ENCODE data around the gene FGF7. TPM values are rescaled to one million over a fixed set of nuclear protein-coding genes. Genes with fewer than 3 reads are reported as not detected.

Gene FGF7
- polyA plus RNA-seq, 1 donor from 2014 or later: 0.04 TPM

DNA sequence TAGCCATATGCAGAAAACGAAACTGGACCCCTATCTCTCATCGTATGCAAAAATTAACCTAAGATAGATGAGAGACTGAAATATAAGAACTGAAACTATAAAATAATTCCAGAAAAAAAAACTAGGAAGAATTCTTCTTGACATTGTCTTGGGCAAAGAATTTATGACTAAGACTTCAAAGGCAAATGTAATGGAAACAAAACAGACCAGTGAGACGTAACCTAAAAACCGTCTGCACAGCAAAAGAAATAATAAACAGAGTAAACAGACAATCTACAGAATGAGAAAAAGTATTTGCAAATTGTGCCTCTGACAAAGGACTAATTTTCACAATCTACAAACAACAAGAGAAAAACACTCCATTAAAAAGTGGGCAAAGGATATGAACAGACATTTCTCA, 105.2 kb downstream of the FGF7 start:
- no peak overlapping the region for H3K27ac ChIP-seq (ENCODE audit: low read length)
- H2AFZ ChIP-seq (ENCODE audit: low read depth, low read length): no peak overlapping the region
- no peak overlapping the region for H3K4me2 ChIP-seq (ENCODE audit: low read length)
- H3K79me2 ChIP-seq (replicated peaks; ENCODE audit: insufficient read depth, low read length): no peaks in the 10 kb centered on the region
- H3K9me2 ChIP-seq (ENCODE audit: insufficient read depth, low read length): no peaks in the 10 kb centered on the region
- H3F3A ChIP-seq (ENCODE audit: insufficient read depth, low read length, poor library complexity, severe bottlenecking): no peaks in the 10 kb centered on the region
- H3K36me3 ChIP-seq (ENCODE audit: insufficient read depth, low read length): no peaks in the 10 kb centered on the region
- no peaks in the 10 kb centered on the region for H3K27me3 ChIP-seq (ENCODE audit: insufficient read depth, low read depth, low read length)
- no peak overlapping the region for H3K4me3 ChIP-seq (ENCODE audit: low read length)
- H4K20me1 ChIP-seq (ENCODE audit: insufficient read depth): no peaks in the 10 kb centered on the region
- H3K9me3 ChIP-seq (ENCODE audit: low read length): no peaks in the 10 kb centered on the region
- H3K9ac ChIP-seq (ENCODE audit: low read length): no peak overlapping the region
- TF ChIP-seq TAF1 (IDR thresholded peaks at IDR 0.05; ENCODE audit: low read depth) (no peak), SMC3 (conservative IDR thresholded peaks at IDR 0.05; ENCODE audit: poor library complexity) (no peak), CTCF (IDR thresholded peaks at IDR 0.05; ENCODE audit: poor library complexity, severe bottlenecking) (no peak), EP300 (conservative IDR thresholded peaks at IDR 0.05; ENCODE audit: poor library complexity, severe bottlenecking) (no peak), POLR2AphosphoS5 (IDR thresholded peaks at IDR 0.05) (no peak), RAD21 (conservative IDR thresholded peaks at IDR 0.05) (no peak), MXI1 (conservative IDR thresholded peaks at IDR 0.05; ENCODE audit: poor library complexity, severe bottlenecking) (no peak), EZH2 (IDR thresholded peaks at IDR 0.05; ENCODE audit: borderline replicate concordance, insufficient read depth, low read length, poor library complexity, severe bottlenecking) (no peak)
- TF ChIP-seq, protein P1, sequence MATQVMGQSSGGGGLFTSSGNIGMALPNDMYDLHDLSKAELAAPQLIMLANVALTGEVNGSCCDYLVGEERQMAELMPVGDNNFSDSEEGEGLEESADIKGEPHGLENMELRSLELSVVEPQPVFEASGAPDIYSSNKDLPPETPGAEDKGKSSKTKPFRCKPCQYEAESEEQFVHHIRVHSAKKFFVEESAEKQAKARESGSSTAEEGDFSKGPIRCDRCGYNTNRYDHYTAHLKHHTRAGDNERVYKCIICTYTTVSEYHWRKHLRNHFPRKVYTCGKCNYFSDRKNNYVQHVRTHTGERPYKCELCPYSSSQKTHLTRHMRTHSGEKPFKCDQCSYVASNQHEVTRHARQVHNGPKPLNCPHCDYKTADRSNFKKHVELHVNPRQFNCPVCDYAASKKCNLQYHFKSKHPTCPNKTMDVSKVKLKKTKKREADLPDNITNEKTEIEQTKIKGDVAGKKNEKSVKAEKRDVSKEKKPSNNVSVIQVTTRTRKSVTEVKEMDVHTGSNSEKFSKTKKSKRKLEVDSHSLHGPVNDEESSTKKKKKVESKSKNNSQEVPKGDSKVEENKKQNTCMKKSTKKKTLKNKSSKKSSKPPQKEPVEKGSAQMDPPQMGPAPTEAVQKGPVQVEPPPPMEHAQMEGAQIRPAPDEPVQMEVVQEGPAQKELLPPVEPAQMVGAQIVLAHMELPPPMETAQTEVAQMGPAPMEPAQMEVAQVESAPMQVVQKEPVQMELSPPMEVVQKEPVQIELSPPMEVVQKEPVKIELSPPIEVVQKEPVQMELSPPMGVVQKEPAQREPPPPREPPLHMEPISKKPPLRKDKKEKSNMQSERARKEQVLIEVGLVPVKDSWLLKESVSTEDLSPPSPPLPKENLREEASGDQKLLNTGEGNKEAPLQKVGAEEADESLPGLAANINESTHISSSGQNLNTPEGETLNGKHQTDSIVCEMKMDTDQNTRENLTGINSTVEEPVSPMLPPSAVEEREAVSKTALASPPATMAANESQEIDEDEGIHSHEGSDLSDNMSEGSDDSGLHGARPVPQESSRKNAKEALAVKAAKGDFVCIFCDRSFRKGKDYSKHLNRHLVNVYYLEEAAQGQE (IDR thresholded peaks at IDR 0.05; ENCODE audit: borderline replicate concordance): no peak

DNA sequence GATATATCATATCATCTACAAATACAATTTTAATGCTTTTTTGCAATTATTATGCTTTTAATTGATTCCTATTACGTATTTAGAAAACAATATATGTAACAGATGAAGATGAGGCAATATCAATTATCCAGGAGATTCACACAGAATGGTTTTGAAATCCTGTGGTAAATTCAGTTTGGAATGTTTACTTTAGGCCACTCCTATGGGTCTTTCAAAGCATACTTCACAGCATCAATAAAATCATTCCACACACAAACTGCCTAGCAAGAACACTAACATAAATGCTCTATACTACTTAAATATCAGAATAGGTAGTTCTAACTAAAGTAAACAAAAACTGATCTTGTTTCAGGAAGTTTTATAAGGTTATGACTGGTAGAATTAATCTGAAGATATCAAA, 107.0 kb downstream of the FGF7 start:
- TF ChIP-seq EZH2 (IDR thresholded peaks at IDR 0.05; ENCODE audit: borderline replicate concordance, insufficient read depth, low read length, poor library complexity, severe bottlenecking) (no peak), POLR2AphosphoS5 (IDR thresholded peaks at IDR 0.05) (no peak), RAD21 (conservative IDR thresholded peaks at IDR 0.05) (no peak), CTCF (IDR thresholded peaks at IDR 0.05; ENCODE audit: poor library complexity, severe bottlenecking) (no peak), EP300 (conservative IDR thresholded peaks at IDR 0.05; ENCODE audit: poor library complexity, severe bottlenecking) (no peak), SMC3 (conservative IDR thresholded peaks at IDR 0.05; ENCODE audit: poor library complexity) (no peak), MXI1 (conservative IDR thresholded peaks at IDR 0.05; ENCODE audit: poor library complexity, severe bottlenecking) (no peak), TAF1 (IDR thresholded peaks at IDR 0.05; ENCODE audit: low read depth) (no peak)
- TF ChIP-seq, protein P1 (IDR thresholded peaks at IDR 0.05; ENCODE audit: borderline replicate concordance): no peak
- Histone ChIP-seq H2AFZ (ENCODE audit: low read depth, low read length) (no peak overlapping the region), H3K4me2 (ENCODE audit: low read length) (no peak overlapping the region), H3K79me2 (replicated peaks; ENCODE audit: insufficient read depth, low read length) (no peaks in the 10 kb centered on the region), H3F3A (ENCODE audit: insufficient read depth, low read length, poor library complexity, severe bottlenecking) (no peaks in the 10 kb centered on the region), H3K27ac (ENCODE audit: low read length) (no peak overlapping the region), H4K20me1 (ENCODE audit: insufficient read depth) (no peaks in the 10 kb centered on the region), H3K27me3 (ENCODE audit: insufficient read depth, low read depth, low read length) (no peaks in the 10 kb centered on the region), H3K36me3 (ENCODE audit: insufficient read depth, low read length) (no peaks in the 10 kb centered on the region), H3K9me2 (ENCODE audit: insufficient read depth, low read length) (no peaks in the 10 kb centered on the region), H3K9ac (ENCODE audit: low read length) (no peak overlapping the region), H3K4me3 (ENCODE audit: low read length) (no peak overlapping the region), H3K9me3 (ENCODE audit: low read length) (no peaks in the 10 kb centered on the region)
